Upper lobe of left lung (tissue), 4 donors: ENCODE results near the gene KCNAB1.

Experiments used
- EP300 ChIP-seq, 4 donors: sonication (generic); formaldehyde crosslinking; IDR thresholded peaks; one replicate each; pipeline ENCODE4 v1.5.1; 2017; ENCODE audit warnings: antibody characterized with exemption in 4 of 4, control low read depth in 2 of 4
- POLR2A ChIP-seq, 4 donors: fragments of 450-650 bp; IDR thresholded peaks; one replicate each; pipeline ENCODE4 v1.5.1; 2016 to 2017; ENCODE audit warnings: antibody characterized with exemption in 4 of 4, mild to moderate bottlenecking in 2 of 4
- POLR2AphosphoS5 ChIP-seq, 2 donors: sonication (generic); formaldehyde crosslinking; IDR thresholded peaks; one replicate each; pipeline ENCODE4 v1.5.1; 2017; ENCODE audit warnings: antibody characterized with exemption in 2 of 2
- TF ChIP-seq, protein P1 (sequence below), 6 experiments: fragments of 450-650 bp in 4 of 6; fragments of 200-600 bp in 2 of 6; sonication (generic) in 2 of 6; IDR thresholded peaks; one replicate each; pipeline ENCODE4 v1.5.1; 2016 to 2019; ENCODE audit warnings: antibody characterized with exemption in 6 of 6

DNA sequence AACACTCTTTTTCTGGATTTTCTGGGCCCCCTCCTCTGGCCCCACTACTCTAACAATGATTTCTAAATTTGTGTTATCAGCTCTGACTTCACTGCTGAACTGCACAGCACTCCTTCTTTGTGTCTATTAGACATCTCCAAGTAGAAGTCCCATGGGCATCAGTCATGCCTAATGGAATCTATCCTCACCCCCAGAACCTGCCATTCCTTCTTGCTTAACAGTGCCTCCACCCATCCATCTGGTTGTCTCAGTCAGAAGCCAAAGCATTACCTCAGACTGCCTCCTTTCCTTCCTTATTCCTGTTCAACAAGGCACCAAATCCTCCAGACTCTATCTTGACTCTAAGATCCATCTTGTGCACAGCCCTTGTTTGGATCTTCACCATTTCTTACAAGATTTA is 398.3 kb downstream of the KCNAB1 start:
- TF ChIP-seq EP300 (IDR thresholded peaks at IDR 0.05) (no peak), POLR2AphosphoS5 (IDR thresholded peaks at IDR 0.05) (no peak), POLR2A (IDR thresholded peaks at IDR 0.05) (no peak)
- TF ChIP-seq, protein P1, sequence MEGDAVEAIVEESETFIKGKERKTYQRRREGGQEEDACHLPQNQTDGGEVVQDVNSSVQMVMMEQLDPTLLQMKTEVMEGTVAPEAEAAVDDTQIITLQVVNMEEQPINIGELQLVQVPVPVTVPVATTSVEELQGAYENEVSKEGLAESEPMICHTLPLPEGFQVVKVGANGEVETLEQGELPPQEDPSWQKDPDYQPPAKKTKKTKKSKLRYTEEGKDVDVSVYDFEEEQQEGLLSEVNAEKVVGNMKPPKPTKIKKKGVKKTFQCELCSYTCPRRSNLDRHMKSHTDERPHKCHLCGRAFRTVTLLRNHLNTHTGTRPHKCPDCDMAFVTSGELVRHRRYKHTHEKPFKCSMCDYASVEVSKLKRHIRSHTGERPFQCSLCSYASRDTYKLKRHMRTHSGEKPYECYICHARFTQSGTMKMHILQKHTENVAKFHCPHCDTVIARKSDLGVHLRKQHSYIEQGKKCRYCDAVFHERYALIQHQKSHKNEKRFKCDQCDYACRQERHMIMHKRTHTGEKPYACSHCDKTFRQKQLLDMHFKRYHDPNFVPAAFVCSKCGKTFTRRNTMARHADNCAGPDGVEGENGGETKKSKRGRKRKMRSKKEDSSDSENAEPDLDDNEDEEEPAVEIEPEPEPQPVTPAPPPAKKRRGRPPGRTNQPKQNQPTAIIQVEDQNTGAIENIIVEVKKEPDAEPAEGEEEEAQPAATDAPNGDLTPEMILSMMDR (IDR thresholded peaks at IDR 0.05): no peak
